D721Med (cell line): ENCODE results near the gene DYSF.

Source experiments
- DNase-seq: peaks from one replicate; pipeline ENCODE4 v3.0.0; 2011; ENCODE audit warnings: low spot score; ENCODE audit not compliant: insufficient read length
- FAIRE-seq: peaks from 2 replicates; lab custom pipeline; 2011; peaks lifted over from hg19 to GRCh38; lab: Jason Lieb, UNC
- TF ChIP-seq, protein P1 (sequence below): IDR thresholded peaks from 2 replicates; pipeline ENCODE4 v1.5.1; 2012; ENCODE audit warnings: mild to moderate bottlenecking, control low read depth; ENCODE audit not compliant: insufficient read depth; ENCODE audit errors: missing control alignments

The DYSF gene

DNA sequence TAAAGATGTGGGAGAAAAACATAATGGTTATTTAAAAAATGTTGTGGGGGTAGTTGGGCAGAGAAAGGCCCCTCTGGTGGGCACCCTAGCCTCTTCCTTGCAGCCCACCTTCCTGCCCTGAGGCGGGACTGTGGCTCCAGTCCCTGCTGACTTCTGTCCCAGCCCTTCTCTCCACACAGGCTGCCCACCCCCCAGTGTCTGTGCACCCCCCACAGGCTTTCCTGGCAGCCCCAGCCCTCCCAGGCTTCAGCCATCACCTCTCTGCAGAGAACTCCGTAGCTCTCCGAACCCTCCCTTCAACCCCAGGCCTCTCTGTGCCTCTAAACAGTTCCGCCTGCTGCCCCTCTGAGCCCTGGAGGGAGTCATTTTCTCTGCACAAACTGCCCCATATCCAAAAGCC lies 75.4 kb downstream of the DYSF start:
- TF ChIP-seq, protein P1, sequence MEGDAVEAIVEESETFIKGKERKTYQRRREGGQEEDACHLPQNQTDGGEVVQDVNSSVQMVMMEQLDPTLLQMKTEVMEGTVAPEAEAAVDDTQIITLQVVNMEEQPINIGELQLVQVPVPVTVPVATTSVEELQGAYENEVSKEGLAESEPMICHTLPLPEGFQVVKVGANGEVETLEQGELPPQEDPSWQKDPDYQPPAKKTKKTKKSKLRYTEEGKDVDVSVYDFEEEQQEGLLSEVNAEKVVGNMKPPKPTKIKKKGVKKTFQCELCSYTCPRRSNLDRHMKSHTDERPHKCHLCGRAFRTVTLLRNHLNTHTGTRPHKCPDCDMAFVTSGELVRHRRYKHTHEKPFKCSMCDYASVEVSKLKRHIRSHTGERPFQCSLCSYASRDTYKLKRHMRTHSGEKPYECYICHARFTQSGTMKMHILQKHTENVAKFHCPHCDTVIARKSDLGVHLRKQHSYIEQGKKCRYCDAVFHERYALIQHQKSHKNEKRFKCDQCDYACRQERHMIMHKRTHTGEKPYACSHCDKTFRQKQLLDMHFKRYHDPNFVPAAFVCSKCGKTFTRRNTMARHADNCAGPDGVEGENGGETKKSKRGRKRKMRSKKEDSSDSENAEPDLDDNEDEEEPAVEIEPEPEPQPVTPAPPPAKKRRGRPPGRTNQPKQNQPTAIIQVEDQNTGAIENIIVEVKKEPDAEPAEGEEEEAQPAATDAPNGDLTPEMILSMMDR = no peak
- DNase-seq = no peak
- no peak for FAIRE-seq

DNA sequence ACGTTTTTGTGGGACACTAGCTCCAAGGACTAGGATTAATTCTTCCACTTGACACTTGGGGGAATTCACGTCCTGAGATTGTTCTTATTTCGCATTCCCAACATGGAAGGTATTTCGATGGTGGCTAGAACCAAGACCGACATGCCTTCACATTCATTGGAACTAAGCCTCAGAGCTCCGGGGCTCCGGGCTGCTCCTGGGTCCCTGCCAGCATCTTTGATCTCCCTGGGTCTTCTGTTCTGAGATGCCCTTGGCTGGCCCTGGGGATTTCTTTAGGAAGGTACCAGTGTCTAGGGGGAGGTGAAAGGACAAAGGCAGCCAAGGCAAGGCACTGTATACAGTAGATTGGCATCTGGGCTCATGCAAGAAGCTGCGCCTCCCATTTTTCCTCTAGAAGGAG lies 76.8 kb downstream of the DYSF start:
- TF ChIP-seq, protein P1 = no peak
- no peak for DNase-seq
- FAIRE-seq = no peak

DNA sequence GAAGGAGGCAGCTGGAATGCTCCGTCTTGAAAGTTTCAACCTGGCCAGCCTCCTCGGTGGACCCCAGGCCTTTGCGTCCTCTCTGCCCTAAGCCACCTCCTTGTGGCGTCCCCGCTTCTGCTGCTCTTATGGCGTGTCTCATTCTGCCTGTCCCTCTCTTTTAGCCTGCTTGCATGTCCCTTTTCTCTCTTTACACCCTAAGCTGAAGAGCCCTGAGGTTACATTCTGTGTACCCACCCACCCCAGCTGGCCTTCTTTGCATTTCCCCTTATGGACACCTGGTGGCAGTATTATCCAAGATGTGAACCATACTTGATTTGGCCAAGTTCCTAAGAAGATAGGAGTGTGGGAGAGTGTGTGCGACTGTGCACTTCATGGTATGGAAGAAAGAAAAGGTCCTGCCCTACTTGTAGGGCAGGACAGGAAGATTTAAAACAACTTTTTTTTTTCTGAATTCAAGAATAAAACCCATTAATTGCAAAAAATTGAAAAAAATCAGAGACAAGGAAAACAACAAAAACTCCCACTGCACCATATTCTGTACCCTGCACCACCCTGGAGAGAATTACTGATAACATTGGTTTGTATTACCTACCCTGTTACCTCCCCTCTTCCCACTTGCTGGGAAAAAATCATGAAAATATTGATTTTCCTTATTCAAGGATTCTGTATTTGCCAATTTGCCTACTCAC lies 77.4 kb downstream of the DYSF start:
- TF ChIP-seq, protein P1 = peak; percentile 65
- FAIRE-seq = no peak
- DNase-seq = peak; percentile 77

DNA sequence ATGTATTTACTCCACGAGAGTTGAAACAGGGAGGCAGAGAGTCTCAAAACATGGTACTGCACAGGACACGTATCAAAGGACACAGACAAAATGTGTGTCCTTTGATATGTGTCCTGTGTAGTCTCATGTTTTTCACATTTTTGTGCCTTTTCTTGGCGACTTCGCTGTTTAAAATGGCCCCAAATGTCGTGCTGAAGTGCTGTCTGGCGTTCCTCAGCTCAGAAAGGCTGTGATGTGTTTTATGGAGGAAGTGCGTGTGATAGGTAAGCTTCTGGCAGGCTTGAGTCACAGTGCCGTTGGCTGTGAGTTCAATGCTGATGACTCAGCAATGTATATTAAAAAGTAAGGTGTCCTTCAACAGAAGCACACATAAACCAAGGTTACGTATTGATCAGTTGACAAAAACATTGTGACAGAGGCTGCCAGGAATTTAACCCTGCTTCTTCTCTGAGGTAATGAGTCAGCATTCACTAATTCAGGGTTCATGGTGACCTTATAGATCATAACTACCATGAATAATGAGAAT lies 78.2 kb downstream of the DYSF start:
- DNase-seq (no peak), FAIRE-seq (no peak)
- TF ChIP-seq, protein P1 = no peak

DNA sequence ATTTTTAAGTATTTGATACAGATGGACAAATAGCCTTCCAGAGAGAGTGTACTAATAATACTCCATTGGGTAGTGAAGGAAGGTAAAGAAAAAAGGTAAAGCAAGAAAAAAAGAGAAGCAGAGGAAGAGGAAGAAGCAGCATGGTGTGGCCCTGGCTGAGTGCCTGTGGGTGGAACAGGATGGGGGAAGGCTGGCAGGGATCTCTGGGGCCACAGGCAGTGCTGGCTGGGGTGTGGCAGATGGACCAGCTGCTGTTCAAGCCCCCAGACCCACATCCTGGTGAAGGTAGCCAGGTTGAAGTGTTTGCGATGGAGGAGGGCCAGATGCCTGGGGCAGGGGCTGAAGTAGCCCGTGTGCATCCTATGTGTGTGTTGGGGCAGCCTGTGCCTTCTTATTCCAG lies 79.0 kb downstream of the DYSF start:
- no peak for DNase-seq
- TF ChIP-seq, protein P1 = no peak
- FAIRE-seq = no peak

DNA sequence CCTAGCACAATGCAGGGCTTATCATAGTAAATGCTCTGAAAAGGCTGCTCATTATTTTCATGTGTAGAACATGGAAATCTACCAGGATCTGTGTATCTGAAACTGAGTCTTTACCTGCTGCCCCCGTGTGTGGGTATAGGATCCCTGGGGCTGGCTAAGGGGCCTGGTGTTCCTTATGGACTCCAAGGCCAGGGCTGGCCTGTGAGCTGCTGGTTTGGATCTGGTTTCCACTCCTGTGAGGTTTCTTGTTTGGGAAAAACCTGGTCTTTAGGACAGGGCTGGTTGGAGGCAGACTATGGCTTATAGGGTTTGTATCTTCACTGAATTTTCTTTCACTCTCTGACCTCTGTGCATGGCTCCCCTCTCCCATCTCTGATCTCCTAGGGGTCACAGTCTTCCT lies 80.8 kb downstream of the DYSF start:
- FAIRE-seq (no peak), DNase-seq (no peak)
- TF ChIP-seq, protein P1 = no peak

DNA sequence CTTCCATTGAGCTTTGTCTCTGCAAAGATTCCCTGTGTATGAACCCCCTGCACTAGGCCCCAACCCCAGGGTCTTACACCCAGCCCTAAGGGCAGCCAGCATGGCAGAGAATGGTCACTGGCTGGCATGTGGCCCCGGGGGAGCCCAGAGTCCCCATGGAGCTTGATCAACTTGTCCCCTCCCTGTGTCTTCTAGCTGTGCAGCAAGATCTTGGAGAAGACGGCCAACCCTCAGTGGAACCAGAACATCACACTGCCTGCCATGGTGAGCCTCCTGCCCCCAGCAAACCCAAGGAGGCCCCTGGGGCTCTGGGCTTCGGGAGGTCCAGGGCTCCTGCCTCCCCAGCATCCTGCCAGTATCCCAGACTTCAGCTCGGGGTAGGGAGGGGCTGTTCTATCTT lies 81.5 kb downstream of the DYSF start:
- no peak for DNase-seq
- TF ChIP-seq, protein P1 = no peak
- FAIRE-seq = no peak
